Keratinocyte (primary cell): Measurements from ENCODE around the gene ZNF738. TPM values are rescaled to one million over a fixed set of nuclear protein-coding genes. Genes with fewer than 3 reads are reported as not detected.

Source experiments
- DNase-seq: peaks from one replicate; pipeline ENCODE4 v3.0.0-alpha.2; 2011; ENCODE audit warnings: low read depth, missing footprints, low spot score
- FAIRE-seq: peaks from 2 replicates; lab custom pipeline; 2011; peaks lifted over from hg19 to GRCh38; lab: Jason Lieb, UNC
- H2AFZ ChIP-seq: 2 replicates; pipeline ENCODE4 v1.6.0; 2012; ENCODE audit warnings: low read length, control low read depth, inconsistent platforms; ENCODE audit not compliant: control insufficient read depth
- H3K27ac ChIP-seq: 2 replicates; pipeline ENCODE4 v1.5.1; 2011; ENCODE audit warnings: low read length; ENCODE audit not compliant: control insufficient read depth, insufficient read depth
- H3K27me3 ChIP-seq: 3 replicates; pipeline ENCODE4 v1.6.0; 2011; ENCODE audit warnings: low read length; ENCODE audit not compliant: control insufficient read depth, insufficient read depth; ENCODE audit errors: extremely low read depth
- H3K36me3 ChIP-seq, 2 experiments: 2 replicates in 1 of 2; 3 replicates in 1 of 2; pipeline ENCODE4 v1.5.1; 2011; ENCODE audit warnings: low read length in 2 of 2, mild to moderate bottlenecking in 1 of 2; ENCODE audit not compliant: control insufficient read depth in 2 of 2, insufficient read depth in 2 of 2; ENCODE audit errors: extremely low read depth in 1 of 2
- H3K4me1 ChIP-seq: 3 replicates; pipeline ENCODE4 v1.5.1; 2011; ENCODE audit warnings: low read length; ENCODE audit not compliant: control insufficient read depth, insufficient read depth; ENCODE audit errors: extremely low read depth
- H3K4me2 ChIP-seq: 3 replicates; pipeline ENCODE4 v1.6.0; 2011; ENCODE audit warnings: low read depth, low read length; ENCODE audit not compliant: control insufficient read depth, insufficient read depth; ENCODE audit errors: extremely low read depth
- H3K4me3 ChIP-seq, 3 experiments: fragments of 200-600 bp in 1 of 3; sonication (generic) in 1 of 3; 2 replicates in 2 of 3; 3 replicates in 1 of 3; pipeline ENCODE4 v1.5.1; 2011 to 2016; ENCODE audit warnings: low read length in 3 of 3, mild to moderate bottlenecking in 3 of 3, control low read depth in 2 of 3, inconsistent platforms in 1 of 3, low read depth in 1 of 3, mixed read lengths in 1 of 3, mixed run types in 1 of 3, moderate library complexity in 1 of 3; ENCODE audit not compliant: control insufficient read depth in 2 of 3, insufficient read depth in 2 of 3; ENCODE audit errors: extremely low read depth in 1 of 3
- H3K79me2 ChIP-seq: 2 replicates; pipeline ENCODE4 v1.6.0; 2012; ENCODE audit warnings: low read length; ENCODE audit not compliant: control insufficient read depth, insufficient read depth
- H3K9ac ChIP-seq: 3 replicates; pipeline ENCODE4 v1.6.0; 2011; ENCODE audit warnings: low read length; ENCODE audit not compliant: control insufficient read depth, insufficient read depth; ENCODE audit errors: extremely low read depth
- H3K9me1 ChIP-seq: 3 replicates; pipeline ENCODE4 v1.6.0; 2011; ENCODE audit warnings: low read length; ENCODE audit not compliant: control insufficient read depth, insufficient read depth; ENCODE audit errors: extremely low read depth
- H3K9me3 ChIP-seq: 2 replicates; pipeline ENCODE4 v1.5.1; 2012; ENCODE audit warnings: low read depth, low read length; ENCODE audit not compliant: control insufficient read depth
- H4K20me1 ChIP-seq: 3 replicates; pipeline ENCODE4 v1.6.0; 2011; ENCODE audit warnings: low read length; ENCODE audit not compliant: control insufficient read depth, insufficient read depth; ENCODE audit errors: extremely low read depth
- CTCF ChIP-seq, 3 experiments: IDR thresholded peaks in 1 of 3; conservative IDR thresholded peaks in 1 of 3; optimal IDR thresholded peaks in 1 of 3; 2 replicates in 2 of 3; 3 replicates in 1 of 3; pipeline versions ENCODE3 to v1.5.1; 2011; ENCODE audit warnings: low read length in 3 of 3, mild to moderate bottlenecking in 3 of 3, moderate library complexity in 2 of 3, control low read depth in 1 of 3, inconsistent platforms in 1 of 3; ENCODE audit not compliant: insufficient read depth in 2 of 3; ENCODE audit errors: extremely low read depth in 1 of 3
- EZH2 ChIP-seq: IDR thresholded peaks from one replicate; pipeline ENCODE4 v1.6.1; 2012; ENCODE audit warnings: inconsistent platforms, mild to moderate bottlenecking, low read length, moderate library complexity
- dilution Hi-C: fragments of 300-500 bp; cut with MboI; formaldehyde crosslinking; loops from one replicate; pipeline ENCODE4 v1.7.0; 2020; ENCODE audit warnings: low sequenced_read_pairs; ENCODE audit not compliant: extremely low pct_ligation_motif_present
- polyA plus RNA-seq, 5 experiments: library from polyadenylated mRNA; depleted of rRNA in 3 of 5; stranded (reverse) in 3 of 5; stranded (forward) in 1 of 5; unstranded in 1 of 5; fragments of >200 nt; gene quantifications; 1 replicate in 1 of 5; 2 replicates in 3 of 5; 3 replicates in 1 of 5; pipeline versions ENCODE4 v1.2.1 to v1.2.3, GENCODE V29; 2011 to 2012; ENCODE audit warnings: missing spikeins in 2 of 5, low read depth in 1 of 5, low replicate concordance in 1 of 5

ZNF738 gene
- polyA plus RNA-seq, 1 donor (not counting 4 experiments of a cell fraction or from before 2014, with no cell fraction given): 8.9 TPM

GRCh38 chr19:21402303-21402985 is 43.6 kb downstream of the ZNF738 start:
- dilution Hi-C loops: no loop called here
- no peak for FAIRE-seq

GRCh38 chr19:21410166-21410565 is 51.4 kb downstream of the ZNF738 start:
- H3K36me3 ChIP-seq: peaks cover 0 to 6% of the 10 kb centered on the region in 2 experiments
- no peak overlapping the region for H3K9ac ChIP-seq
- H3K4me1 ChIP-seq: no peaks in the 10 kb centered on the region
- H4K20me1 ChIP-seq: no peaks in the 10 kb centered on the region
- TF ChIP-seq EZH2: no peak
- TF ChIP-seq CTCF (optimal IDR thresholded peaks at IDR 0.05 in 1 of 3, IDR thresholded peaks at IDR 0.05 in 1 of 3, conservative IDR thresholded peaks at IDR 0.05 in 1 of 3; ENCODE audit: extremely low read depth in 1 of 3, insufficient read depth in 2 of 3, low read length in 3 of 3): no peak
- no peak for DNase-seq
- no peaks in the 10 kb centered on the region for H3K27me3 ChIP-seq
- H3K79me2 ChIP-seq: no peaks in the 10 kb centered on the region
- dilution Hi-C loops: no loop called here
- no peak overlapping the region for H3K27ac ChIP-seq
- no peak overlapping the region for H3K4me3 ChIP-seq
- no peak overlapping the region for H3K4me2 ChIP-seq
- FAIRE-seq: no peak
- H3K9me1 ChIP-seq: no peaks in the 10 kb centered on the region
- H2AFZ ChIP-seq: no peak overlapping the region
- peaks cover 2% of the 10 kb centered on the region for H3K9me3 ChIP-seq

More at GRCh38 chr19:21402303-21402985, 43.6 kb downstream of the ZNF738 start:
- H3K4me1 ChIP-seq: no peaks in the 10 kb centered on the region
- H3K4me2 ChIP-seq: no peak overlapping the region
- H3K9ac ChIP-seq: no peak overlapping the region
- TF ChIP-seq CTCF (optimal IDR thresholded peaks at IDR 0.05 in 1 of 3, IDR thresholded peaks at IDR 0.05 in 1 of 3, conservative IDR thresholded peaks at IDR 0.05 in 1 of 3; ENCODE audit: extremely low read depth in 1 of 3, insufficient read depth in 2 of 3, low read length in 3 of 3) (no peak), EZH2 (no peak)
- H2AFZ ChIP-seq: no peak overlapping the region
- H3K27ac ChIP-seq: no peak overlapping the region
- H3K9me3 ChIP-seq: no peaks in the 10 kb centered on the region
- peaks cover 10% of the 10 kb centered on the region for H3K79me2 ChIP-seq
- no peaks in the 10 kb centered on the region for H4K20me1 ChIP-seq
- no peak overlapping the region for H3K4me3 ChIP-seq
- H3K36me3 ChIP-seq: peaks cover 0 to 1% of the 10 kb centered on the region in 2 experiments
- H3K27me3 ChIP-seq: no peaks in the 10 kb centered on the region
- no peaks in the 10 kb centered on the region for H3K9me1 ChIP-seq
- DNase-seq: no peak
